GM18517 (cell line): Measurements from ENCODE around the gene AP2A2.

Experiments
- ATAC-seq: cut with Tn5 transposase; IDR thresholded peaks from one replicate; pipeline ENCODE4 v1.9.1; 2021; ENCODE audit warnings: mild to moderate bottlenecking, moderate library complexity; ENCODE audit not compliant: unreplicated experiment

The AP2A2 gene

DNA sequence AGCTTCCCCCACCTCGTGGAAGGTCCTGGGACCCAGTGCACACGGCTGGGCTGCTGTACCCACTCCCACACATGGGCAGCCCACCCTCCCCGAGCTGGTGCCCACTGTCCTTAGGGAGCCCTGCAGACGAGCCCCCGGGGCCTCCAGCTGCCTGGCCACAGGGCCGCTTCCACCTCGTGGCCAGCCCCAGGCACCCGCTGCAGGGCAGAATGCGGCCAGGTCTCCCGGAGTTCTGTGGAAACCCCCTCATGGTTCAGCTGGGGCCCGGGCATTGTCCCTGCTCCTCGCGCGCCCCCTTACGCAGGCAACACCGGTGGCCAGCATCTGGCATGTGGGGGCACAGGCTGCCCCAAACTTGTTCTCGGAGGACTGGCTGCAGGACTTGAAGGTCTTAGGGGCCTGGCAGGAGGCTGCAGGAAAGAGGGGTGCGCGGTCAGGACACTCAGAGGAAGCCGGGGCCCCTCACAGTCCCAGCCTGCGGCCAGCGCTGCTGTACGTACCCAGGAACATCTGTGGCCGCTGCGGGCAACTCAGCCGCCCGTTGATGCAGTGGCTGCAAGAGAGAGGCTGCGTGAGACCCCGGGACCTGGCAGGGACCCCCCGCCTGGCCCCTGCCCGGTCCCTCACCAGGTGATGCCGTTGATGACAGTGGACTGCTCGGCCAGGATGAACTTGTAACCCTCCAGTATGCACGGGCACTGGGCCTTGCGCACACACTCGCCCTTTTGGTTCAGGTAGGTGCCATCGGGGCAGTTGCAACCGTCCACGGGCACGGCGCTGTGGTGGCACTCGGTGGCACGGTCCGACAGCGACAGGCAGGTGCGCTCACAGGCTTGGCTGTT lies 101.2 kb downstream of the AP2A2 start:
- no peak for ATAC-seq

DNA sequence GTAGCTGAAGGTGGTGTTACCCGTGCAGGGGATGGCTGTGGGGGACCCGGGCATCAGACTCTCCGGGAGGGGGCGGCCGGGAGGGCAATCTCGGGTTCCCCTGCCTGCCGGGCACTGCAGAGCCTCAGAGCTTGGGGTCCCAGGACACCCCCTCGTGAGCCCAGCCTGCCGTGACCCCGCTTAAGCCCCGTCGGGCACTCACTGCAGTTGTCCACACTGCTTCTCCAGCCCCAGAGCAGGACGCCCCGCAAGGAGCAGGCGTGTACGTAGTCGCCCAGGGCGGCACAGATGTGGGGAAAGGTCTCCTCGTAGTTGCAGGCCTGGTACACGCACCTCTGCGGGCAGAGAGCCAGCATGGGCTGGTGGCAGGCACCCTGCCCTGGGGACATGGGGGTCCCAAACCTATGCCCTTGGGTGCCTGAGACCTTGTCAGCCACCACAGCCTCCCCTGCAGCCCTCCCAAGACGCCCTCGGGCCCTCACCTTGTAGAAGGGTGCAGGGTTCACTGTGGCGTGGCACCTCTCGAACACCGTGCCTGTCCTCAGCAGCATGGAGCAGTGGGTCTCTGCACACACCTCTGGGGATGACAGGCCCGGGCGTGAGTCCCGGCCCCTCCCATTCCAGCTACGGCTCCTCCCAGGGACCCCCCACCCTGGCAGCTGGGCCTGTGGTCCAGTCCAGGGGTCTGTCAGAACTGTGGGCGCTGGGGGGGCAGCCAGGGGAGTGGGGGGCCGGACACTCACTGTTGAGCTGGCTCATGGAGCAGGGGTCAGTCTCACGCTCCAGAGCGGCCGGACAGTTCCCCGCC lies 102.0 kb downstream of the AP2A2 start:
- no peak for ATAC-seq

DNA sequence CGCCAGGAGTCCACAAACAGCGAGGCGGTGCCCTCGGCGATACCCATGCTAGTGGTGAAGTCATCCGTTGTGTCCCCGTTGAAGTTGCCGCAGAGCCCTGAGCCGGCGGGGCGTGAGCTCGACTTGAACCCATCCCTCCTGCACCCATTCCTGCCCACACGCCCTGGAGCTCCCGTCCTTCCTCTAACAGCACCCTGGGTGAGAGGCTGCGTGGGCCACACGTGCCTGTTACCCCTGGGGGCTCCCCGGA lies 102.5 kb downstream of the AP2A2 start:
- no peak for ATAC-seq

DNA sequence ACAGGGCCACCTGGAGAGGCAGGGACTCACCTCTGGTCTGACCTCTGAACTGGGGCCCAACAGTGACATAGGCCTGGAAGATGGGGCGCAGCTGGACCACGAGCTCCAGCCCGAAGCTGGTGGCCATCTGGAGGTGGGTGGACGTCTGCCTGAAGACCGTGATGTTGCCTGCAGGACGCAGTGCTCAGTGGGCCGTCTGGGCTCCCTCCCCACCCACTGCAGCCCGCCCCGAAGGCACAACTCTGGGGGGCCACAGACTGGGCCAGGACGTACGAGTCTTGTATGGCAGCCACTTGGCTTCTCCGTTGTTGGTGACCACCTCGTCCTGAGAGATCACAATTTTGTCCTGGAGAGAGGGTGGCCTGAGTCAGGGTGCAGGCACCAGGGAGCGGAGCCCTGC lies 102.9 kb downstream of the AP2A2 start:
- no peak for ATAC-seq

DNA sequence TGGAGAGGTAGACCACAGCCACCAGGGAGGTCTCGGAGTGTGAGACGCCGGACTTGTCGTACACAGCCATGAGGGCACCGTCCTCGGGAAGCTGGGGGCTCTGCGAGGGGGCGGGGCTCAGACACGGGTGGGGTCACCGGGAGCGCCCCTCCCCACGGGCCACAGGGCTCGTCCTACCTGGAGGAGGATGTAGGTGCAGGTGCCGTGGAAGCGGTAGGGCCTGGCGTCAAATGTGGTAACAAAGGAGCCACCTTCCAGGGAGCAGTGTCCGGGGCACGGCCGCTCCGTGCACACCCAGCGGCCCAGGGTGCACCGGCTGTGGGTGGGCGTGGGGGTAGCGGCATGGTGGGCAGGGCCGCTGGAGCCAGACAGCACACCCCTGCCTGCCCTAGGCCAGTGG lies 103.4 kb downstream of the AP2A2 start:
- no peak for ATAC-seq

DNA sequence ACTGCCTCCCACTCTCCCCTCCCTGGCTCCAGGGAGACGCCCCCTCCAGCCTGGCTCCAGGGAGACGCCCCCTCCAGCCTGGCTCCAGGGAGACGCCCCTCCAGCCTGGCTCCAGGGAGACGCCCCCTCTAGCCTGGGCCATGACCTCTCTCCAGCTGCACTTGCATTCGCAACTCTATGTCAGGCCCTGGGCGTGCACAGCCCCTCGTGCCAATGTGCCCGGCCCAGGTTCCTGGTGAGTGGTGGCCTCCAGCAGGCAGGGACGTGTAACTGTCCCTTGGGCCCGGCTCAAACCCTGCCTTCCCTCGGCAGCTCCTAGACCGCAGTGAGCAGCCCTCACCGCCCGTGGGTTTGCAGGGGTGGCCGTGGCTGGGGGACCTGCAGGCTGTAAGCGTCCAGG lies 104.0 kb downstream of the AP2A2 start:
- no peak for ATAC-seq

DNA sequence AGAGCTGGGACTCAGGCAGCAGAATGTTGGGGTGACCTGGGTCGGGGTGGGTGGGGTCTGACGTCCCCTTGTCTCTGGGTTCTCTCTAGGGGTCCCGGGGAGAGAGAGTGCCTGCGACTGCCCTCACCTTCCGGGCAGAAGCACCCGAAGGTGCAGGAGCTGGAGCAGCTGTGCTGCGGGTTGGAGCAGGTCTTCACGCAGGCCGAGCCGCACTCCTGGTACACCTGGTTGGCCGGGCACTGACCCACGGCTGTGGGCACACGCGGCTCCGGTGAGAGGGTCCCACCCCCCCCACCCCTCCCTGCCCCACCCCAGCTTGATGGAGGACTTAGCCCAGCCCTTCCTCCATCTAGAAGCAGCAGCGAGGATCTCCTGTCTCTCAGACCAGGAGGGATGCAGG lies 104.4 kb downstream of the AP2A2 start:
- no peak for ATAC-seq

DNA sequence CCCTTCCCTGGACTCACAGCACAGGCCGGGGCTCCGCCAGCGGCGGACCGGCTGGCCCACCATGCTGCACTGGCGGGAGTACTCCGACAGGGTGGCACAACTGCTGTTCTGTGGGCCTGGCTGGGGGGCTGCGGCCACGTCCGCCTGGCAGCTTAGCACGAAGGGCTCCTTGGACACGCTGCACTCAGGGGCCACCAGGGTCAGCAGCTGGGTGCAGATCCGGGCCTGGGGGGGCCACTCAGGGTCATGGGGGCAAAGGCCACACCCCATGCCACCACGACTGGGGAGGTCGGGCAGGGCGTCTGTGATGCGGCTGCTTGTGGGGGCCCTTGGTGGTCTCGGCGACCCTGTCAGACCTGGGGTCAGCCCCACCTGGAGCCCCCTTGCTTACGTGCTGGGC lies 104.9 kb downstream of the AP2A2 start:
- ATAC-seq, result no peak

DNA sequence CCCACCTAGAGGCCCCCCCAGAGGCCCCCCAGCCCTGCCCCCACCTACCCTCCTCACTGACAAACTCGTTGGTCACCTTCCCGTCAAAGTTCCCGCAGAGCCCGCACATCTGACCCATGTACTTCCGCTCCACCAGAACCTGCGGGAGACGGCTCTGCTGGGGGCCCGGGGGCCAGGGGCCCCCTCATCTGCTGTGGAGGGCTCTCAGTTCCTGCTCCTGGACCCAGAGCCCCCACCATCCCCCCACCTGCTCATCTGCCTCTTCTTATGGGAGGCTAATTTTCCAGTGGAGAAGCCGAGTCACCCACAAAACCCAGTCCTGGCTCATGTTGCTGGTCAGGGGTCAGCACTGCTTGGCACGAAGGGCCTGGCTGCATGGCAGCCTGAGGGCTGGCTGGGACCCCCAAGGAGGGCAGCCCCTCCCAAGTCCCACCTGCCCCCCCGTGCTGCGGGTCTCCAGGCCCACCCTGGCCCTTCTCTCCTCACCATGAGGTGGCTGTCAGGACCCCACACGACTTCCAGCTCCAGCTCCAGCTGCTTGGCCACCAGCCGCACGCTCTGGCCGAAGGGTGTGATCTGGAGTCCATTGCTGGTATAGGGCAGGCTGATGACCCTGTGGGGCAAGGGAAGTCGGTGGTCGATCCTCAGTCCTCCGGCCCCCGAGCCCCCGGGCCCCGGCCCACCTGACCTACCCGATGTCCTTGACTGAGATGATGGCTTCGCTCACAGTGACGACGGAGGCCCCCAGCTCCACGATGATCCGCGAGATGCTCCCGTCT lies 105.6 kb downstream of the AP2A2 start:
- ATAC-seq, result no peak

DNA sequence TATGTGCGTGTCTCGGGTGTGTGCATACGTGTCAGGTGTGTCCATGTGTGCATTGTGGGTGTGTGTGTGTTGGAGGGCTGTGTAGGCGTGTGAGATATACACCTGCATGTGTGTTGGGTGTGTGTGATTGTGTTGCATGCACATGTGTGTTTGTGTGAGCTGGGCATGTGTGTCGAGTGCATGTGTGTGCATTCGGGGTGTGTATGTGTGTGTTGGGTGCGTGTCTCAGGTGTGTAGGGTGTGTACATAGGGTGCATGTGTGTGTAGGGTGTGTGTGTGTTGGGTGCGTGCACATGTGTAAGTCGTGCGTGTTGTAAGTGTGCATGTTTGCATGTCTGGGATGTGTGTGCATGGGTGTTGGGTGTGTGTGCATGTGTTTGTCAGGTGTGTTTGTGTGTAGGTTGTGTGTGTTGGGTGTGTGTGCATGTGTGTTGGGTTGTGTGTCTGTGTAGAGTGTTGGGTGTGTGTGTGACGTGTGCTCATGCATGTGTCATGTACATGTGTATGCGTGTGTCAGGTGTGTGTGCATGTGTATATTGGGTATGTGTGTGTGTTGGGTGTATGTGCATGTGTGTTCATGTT lies 106.7 kb downstream of the AP2A2 start:
- ATAC-seq, result no peak

DNA sequence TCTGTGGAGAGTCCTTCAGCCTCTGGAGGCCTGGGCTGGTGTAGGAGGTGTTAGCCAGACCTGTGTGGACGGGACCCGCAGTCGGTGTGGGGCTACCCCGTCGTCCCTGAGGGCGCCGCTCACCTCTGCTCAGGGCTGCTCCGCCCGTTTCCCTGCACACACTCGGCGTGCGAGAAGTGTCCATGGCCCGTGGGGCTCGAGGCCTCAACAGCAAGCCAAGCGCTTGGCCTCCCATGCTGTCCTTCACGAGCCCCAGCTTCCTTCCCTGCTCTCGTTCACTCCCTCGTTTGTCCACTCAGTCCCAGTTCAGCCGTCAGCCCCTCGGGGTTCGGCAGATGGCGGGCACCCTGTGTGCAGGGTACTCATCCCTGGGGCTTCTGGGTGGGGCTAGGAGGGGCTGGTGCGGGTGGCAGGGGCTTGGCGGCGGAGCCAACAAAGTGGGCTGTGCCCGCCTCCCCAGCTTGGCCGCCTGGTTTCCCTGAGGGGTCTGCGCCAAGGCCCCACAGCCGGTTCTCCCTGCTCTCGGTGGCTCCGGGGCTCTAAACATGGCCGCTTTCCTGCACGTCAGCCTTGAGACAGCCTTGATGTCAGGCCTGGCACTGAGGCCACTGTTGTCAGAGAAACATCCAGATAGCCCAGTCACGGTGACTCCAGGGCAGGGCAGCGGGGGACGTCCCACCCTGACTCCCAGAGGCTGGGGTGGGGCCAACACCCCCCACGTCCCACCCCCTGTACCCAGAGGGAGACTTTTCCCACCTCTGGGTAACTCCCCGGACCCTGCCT lies 107.5 kb downstream of the AP2A2 start:
- no peak for ATAC-seq

DNA sequence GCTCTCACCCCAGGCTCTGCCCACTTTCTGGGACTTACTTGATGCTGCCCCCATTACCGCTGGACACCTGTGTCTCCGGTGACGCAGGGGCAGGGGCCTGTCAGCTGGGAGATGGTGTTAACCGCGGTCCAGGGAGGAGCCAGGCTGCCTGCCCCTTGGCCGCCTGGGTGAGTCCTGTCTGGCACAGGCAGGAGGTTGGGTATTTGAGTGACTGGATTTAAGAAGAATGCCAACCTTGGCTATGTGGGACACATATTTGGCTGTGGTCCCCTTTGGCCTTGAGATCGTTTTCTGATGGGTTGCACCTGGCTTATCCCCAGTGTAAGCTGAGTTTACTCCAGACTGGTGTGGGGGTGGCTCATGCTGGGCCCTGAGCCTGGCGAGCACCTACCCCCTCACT lies 108.3 kb downstream of the AP2A2 start:
- ATAC-seq, result no peak

DNA sequence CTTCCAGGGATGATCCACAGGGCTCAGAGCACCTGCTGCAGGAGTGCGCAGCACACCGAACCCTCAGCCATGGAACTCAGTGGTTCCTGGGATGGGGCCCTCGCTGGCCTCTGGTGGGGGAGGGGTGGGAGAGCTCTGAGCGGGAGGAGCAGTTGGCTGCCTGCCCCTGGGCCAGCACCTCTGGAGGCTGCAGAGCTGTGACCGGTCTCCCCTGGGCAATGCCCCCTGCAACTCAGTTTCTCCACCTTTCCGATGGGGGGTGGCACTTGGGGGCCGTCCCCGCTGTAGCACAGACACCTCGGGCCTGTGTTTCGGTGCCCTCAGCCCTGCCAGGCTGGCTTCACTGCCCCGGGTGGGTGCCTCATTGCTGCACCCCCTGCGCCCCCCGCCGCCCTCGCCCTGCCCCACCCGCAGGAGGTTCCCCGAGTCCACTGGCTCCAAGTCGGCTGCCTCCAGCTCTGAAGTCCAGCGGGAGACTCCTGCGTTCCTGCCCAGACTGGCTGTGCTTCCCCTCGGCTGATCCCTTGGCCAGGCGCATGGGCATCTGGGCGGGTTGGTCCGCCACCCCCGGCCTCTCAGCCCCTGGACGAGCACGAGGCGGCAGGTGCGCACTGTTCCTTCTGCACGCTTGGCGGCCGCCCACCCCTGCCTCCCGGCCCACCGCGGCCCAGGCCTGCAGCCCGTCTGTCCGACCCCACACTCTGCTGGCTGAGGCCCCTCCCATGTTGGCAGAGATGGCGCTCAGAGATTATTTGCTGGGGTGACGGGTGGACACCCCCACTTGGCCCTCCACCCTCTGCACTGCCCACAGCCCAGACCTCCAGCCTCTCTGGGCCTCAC lies 109.0 kb downstream of the AP2A2 start:
- no peak for ATAC-seq

DNA sequence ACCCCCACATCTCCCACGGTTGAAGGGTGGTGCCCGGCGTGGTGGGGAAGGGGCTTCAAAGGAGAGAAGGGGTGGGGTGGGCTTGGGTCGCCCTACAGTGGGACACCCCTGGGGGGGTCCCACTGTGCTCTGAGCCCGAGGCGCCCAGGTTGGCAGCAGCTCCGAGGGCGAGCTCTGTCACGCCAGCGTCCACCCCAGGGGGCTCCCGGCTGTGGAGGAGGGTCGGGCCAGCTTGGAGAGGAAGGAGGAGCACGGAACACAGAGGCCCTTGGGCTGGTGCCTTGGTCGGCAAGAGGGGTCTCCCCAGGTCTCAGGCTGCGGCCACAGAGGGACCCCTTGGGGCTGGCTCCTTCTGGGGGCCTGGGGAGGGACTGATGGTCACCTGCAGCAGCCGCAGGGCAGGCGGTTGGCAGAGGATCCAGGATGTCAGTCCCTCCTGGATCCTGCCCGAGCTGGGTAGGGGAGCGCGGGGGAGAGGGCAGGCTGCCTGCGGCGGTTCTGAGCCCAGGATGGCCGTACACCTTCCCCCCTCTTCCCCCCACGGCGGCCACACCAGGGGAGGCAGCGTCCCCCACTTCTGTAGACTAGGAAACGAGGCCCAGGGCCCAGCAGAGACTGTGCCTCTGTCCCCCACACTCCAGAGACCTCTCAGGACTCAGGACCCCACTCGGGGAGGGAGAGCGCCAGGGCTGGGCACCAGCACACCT lies 110.1 kb downstream of the AP2A2 start:
- ATAC-seq, result no peak

DNA sequence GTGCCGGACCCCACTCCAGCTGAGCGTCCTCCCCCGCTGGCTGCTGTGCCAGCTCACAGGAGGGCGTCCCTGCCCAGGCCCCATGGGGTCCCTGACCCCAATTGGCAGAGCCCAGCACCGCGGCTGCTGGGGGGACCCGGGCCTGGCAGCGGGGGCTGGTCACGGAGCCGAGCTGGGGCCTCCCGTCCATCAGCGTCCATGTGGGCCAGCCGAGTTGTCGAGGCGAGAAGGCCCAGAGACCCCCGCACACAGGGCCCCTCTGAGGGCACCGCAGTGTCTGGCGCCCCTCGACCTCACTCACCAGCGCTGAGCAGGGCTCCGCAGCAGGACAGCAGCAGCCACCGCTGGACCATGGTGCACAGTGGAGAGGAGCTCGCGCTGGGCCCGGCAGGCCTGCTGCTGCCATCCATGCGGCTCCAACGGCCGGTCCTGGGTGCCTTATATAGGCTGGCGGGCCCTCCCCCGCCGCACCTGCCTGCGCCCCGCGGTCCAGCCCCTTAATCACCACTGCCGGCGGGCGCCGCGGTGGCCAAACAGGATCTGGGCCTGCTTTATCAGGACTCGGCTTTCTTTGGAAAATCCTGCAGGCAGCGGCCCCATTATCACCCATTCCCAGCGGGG lies 110.7 kb downstream of the AP2A2 start, which contains the start of gene MUC6:
Gene MUC6 (minus strand): TSS at position 416 of the 621 bp plus-strand sequence. CDS start 63 bp downstream, at position 353.
- no peak for ATAC-seq

DNA sequence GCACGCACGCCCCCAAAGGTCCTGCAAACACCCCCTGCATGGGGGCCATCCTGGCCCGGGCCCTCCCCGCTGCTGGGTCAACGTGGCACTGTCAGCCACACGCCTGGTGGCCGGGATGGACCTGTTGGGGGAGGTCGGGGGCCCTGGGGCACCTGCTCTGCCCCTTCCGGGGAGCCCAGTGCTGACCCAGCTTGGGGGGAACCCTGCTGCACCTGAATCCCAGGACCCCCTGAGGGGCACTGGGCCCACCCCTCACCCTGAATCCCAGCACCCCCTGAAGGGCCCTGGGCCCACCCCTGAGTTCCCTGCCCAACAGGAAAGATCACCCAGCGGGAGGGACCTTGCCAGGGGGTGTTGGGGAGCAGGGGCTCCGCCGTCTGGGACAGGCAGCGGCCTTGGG lies 111.3 kb downstream of the AP2A2 start:
- no peak for ATAC-seq

DNA sequence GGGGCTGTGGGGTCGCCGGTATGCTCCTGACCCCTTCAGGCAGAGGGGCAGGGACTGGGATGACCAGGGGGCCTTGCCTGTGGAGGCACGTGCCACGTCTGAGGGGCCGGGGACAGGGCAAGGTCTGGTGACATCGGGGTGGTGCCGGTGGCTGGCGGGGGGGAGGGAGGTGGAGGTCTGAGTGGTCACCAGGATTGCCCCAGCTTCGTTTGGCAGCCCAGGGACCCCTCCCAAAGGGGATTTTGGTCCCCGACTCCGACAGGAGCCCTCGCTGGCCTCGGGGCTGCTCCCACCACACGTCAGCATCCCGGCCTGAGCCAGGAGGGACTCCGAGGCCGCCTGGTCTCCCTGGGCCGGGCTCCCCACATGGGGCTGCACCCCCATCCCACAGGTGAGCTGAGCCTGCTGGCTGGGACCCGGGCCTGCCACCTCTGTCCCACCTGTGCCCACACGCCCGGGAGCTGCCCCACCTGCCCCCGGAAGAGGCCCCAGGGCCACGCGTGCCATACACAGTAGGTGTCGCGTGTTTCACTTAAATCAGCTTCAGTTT lies 111.9 kb downstream of the AP2A2 start:
- no peak for ATAC-seq

DNA sequence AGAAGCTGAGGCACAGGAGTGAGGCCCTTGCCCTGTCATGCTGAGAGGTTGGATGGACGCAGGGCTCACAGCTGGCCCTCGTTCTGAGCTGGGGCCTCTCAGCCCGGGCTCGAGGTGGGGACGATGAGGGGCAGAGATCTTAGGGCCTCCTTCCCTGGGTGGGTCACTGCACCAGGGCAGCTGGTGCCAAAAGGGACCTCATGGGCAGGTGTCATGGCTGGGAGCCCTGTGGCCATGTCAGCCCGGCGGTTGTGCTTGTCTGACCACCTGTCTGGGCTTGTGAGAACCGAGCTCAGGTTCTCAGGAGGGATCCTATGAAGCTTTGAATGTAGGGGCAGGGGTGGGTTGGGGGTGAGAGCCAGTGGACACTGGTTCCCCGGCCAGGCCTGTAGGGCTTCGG lies 112.7 kb downstream of the AP2A2 start:
- ATAC-seq, result no peak
